NAMALWA (cell line): Measurements from ENCODE around the gene UBIAD1.

Source experiments
- DNase-seq: peaks from one replicate; pipeline ENCODE4 v3.0.0-alpha.2; 2015; ENCODE audit warnings: low spot score

UBIAD1 gene

GRCh38 chr1:11311816-11312755 is 39.1 kb downstream of the UBIAD1 start:
- DNase-seq = no peak

- DNase-seq = no peak
Observed at GRCh38 chr1:11314959-11315358, 42.0 kb downstream of the UBIAD1 start.

GRCh38 chr1:11316701-11317100 is 43.7 kb downstream of the UBIAD1 start:
- no peak for DNase-seq

GRCh38 chr1:11318982-11319381 is 46.0 kb downstream of the UBIAD1 start:
- DNase-seq = peak; percentile 42

GRCh38 chr1:11320153-11320936 is 47.3 kb downstream of the UBIAD1 start:
- peak; percentile 77 for DNase-seq

GRCh38 chr1:11321656-11322491 is 48.9 kb downstream of the UBIAD1 start:
- no peak for DNase-seq

- no peak for DNase-seq
Observed at GRCh38 chr1:11324567-11325165, 51.7 kb downstream of the UBIAD1 start.

- DNase-seq = no peak
Observed at GRCh38 chr1:11326070-11326469, 53.1 kb downstream of the UBIAD1 start.

GRCh38 chr1:11328444-11328843 is 55.4 kb downstream of the UBIAD1 start:
- no peak for DNase-seq

- DNase-seq = no peak
Observed at GRCh38 chr1:11330411-11330810, 57.4 kb downstream of the UBIAD1 start.

- DNase-seq = no peak
Observed at GRCh38 chr1:11331036-11331944, 58.3 kb downstream of the UBIAD1 start.

GRCh38 chr1:11331945-11332546 is 59.0 kb downstream of the UBIAD1 start:
- DNase-seq = no peak

- DNase-seq = no peak
Observed at GRCh38 chr1:11333631-11334030, 60.6 kb downstream of the UBIAD1 start.

- no peak for DNase-seq
Observed at GRCh38 chr1:11334261-11334804, 61.3 kb downstream of the UBIAD1 start.

GRCh38 chr1:11334821-11335220 is 61.8 kb downstream of the UBIAD1 start:
- DNase-seq = no peak

GRCh38 chr1:11335417-11336056 is 62.5 kb downstream of the UBIAD1 start:
- no peak for DNase-seq

GRCh38 chr1:11337580-11338073 is 64.6 kb downstream of the UBIAD1 start:
- peak; percentile 89 for DNase-seq
